ENCODE data around the gene RAX2. TPM values are rescaled to one million over a fixed set of nuclear protein-coding genes. Genes with fewer than 3 reads are reported as not detected.

The RAX2 gene
- total and polyA plus RNA-seq, 9 of the 15 experiments (the other 6 are each of a cell fraction or from before 2014, with no cell fraction given), result not detected

DNA sequence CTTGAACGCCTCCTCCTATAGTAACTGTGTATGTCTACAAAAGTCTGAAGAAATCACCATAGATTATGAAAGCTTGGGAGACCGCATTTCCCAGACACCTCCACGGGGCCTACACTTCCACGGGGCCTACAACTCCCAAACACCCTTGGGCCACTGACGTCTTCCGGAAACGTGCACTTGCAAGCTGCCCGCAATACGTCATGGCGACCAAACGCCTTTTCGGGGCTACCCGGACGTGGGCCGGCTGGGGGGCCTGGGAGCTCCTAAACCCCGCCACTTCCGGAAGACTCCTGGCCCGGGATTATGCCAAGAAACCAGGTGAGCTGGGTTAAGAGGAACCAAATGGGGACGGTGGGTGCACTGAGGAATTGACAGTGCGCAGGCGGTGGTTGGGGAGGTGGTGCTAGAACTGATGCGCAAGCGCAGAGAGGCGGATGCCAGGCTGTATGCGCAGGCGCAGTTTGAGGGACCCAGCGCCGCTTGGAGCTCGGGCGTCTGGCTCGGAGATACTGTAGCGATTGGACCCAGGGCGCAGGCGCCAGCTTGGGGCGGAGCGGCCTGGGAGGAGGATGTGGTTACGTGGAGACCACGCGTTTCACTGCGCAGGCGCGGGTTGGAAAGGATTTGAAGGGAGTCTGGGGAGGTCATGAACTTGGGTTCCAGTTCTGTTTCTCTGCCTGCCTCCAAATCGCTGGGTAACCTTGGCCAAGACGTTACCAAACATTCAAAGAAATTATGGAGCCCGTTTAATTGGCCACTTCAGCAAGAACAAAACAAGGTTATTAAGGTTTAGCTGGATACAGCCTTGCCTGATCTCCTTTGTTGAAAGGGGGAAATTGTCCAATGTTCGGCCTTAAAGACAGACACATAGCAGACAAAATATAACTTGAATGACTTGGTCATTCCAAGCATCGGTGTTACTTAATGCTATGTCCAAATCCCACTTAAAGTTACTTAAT is 9.2 kb downstream of the RAX2 start, which contains the start of gene MRPL54 (continued):
- TF ChIP-seq, protein P1, sequence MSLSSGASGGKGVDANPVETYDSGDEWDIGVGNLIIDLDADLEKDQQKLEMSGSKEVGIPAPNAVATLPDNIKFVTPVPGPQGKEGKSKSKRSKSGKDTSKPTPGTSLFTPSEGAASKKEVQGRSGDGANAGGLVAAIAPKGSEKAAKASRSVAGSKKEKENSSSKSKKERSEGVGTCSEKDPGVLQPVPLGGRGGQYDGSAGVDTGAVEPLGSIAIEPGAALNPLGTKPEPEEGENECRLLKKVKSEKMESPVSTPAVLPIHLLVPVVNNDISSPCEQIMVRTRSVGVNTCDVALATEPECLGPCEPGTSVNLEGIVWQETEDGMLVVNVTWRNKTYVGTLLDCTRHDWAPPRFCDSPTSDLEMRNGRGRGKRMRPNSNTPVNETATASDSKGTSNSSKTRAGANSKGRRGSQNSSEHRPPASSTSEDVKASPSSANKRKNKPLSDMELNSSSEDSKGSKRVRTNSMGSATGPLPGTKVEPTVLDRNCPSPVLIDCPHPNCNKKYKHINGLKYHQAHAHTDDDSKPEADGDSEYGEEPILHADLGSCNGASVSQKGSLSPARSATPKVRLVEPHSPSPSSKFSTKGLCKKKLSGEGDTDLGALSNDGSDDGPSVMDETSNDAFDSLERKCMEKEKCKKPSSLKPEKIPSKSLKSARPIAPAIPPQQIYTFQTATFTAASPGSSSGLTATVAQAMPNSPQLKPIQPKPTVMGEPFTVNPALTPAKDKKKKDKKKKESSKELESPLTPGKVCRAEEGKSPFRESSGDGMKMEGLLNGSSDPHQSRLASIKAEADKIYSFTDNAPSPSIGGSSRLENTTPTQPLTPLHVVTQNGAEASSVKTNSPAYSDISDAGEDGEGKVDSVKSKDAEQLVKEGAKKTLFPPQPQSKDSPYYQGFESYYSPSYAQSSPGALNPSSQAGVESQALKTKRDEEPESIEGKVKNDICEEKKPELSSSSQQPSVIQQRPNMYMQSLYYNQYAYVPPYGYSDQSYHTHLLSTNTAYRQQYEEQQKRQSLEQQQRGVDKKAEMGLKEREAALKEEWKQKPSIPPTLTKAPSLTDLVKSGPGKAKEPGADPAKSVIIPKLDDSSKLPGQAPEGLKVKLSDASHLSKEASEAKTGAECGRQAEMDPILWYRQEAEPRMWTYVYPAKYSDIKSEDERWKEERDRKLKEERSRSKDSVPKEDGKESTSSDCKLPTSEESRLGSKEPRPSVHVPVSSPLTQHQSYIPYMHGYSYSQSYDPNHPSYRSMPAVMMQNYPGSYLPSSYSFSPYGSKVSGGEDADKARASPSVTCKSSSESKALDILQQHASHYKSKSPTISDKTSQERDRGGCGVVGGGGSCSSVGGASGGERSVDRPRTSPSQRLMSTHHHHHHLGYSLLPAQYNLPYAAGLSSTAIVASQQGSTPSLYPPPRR (CRISPR knock-in tag; IDR thresholded peaks at IDR 0.05; ENCODE audit: borderline replicate concordance), result no peak
- TF ChIP-seq ZNF124 (CRISPR knock-in tag; IDR thresholded peaks at IDR 0.05) (no peak), SPI1 (IDR thresholded peaks at IDR 0.05; ENCODE audit: borderline replicate concordance, low read depth, low read length) (no peak), HOXB6 (CRISPR knock-in tag; IDR thresholded peaks at IDR 0.05; ENCODE audit: borderline replicate concordance) (no peak), STAG1 (CRISPR knock-in tag; IDR thresholded peaks at IDR 0.05; ENCODE audit: borderline replicate concordance) (no peak), ESRRA (IDR thresholded peaks at IDR 0.05; ENCODE audit: borderline replicate concordance, low read depth) (peak; percentile 70), NFRKB (IDR thresholded peaks at IDR 0.05; ENCODE audit: low read depth) (peak; percentile 29; the same call in 1 of the 2 replicates), MAFF (IDR thresholded peaks at IDR 0.05; ENCODE audit: low read length) (no peak), ZNF79 (CRISPR knock-in tag; IDR thresholded peaks at IDR 0.05; ENCODE audit: low read depth) (no peak), ZNF695 (CRISPR knock-in tag; IDR thresholded peaks at IDR 0.05) (no peak), ZNF184 (CRISPR knock-in tag; IDR thresholded peaks at IDR 0.05) (no peak), DPF2 (IDR thresholded peaks at IDR 0.05) (no peak; the same call in 1 of the 2 replicates), TRIM28 (IDR thresholded peaks at IDR 0.05) (peak; percentile 35; the same call in 1 of the 2 replicates), KLF6 (CRISPR knock-in tag; IDR thresholded peaks at IDR 0.05; ENCODE audit: borderline replicate concordance) (peak; percentile 40; the same call in 1 of the 2 replicates)
- TF ChIP-seq, protein P2, sequence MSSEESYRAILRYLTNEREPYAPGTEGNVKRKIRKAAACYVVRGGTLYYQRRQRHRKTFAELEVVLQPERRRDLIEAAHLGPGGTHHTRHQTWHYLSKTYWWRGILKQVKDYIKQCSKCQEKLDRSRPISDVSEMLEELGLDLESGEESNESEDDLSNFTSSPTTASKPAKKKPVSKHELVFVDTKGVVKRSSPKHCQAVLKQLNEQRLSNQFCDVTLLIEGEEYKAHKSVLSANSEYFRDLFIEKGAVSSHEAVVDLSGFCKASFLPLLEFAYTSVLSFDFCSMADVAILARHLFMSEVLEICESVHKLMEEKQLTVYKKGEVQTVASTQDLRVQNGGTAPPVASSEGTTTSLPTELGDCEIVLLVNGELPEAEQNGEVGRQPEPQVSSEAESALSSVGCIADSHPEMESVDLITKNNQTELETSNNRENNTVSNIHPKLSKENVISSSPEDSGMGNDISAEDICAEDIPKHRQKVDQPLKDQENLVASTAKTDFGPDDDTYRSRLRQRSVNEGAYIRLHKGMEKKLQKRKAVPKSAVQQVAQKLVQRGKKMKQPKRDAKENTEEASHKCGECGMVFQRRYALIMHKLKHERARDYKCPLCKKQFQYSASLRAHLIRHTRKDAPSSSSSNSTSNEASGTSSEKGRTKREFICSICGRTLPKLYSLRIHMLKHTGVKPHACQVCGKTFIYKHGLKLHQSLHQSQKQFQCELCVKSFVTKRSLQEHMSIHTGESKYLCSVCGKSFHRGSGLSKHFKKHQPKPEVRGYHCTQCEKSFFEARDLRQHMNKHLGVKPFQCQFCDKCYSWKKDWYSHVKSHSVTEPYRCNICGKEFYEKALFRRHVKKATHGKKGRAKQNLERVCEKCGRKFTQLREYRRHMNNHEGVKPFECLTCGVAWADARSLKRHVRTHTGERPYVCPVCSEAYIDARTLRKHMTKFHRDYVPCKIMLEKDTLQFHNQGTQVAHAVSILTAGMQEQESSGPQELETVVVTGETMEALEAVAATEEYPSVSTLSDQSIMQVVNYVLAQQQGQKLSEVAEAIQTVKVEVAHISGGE (CRISPR knock-in tag; IDR thresholded peaks at IDR 0.05), result peak in 2 of 3 experiments; percentile 62 to 87; a peak in 4 of 6 replicates
- TF ChIP-seq, protein P3, sequence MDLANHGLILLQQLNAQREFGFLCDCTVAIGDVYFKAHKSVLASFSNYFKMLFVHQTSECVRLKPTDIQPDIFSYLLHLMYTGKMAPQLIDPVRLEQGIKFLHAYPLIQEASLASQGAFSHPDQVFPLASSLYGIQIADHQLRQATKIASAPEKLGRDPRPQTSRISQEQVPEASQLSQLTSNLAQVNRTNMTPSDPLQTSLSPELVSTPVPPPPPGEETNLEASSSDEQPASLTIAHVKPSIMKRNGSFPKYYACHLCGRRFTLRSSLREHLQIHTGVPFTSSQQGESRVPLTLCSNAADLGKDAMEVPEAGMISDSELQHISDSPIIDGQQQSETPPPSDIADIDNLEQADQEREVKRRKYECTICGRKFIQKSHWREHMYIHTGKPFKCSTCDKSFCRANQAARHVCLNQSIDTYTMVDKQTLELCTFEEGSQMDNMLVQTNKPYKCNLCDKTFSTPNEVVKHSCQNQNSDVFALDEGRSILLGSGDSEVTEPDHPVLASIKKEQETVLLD (IDR thresholded peaks at IDR 0.05), result peak; percentile 100
- TF ChIP-seq, protein P4, sequence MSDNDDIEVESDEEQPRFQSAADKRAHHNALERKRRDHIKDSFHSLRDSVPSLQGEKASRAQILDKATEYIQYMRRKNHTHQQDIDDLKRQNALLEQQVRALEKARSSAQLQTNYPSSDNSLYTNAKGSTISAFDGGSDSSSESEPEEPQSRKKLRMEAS (CRISPR knock-in tag; IDR thresholded peaks at IDR 0.05), result no peak; the same call in 1 of the 2 replicates

All from K562 (cell line).